NCI-H2196 treated with DMSO at 0.1 percent for 48 hours (cell line): ENCODE results near the gene DNAH7.

Experiments
- DNase-seq: peaks from one replicate; lab custom pipeline; 2025; ENCODE audit not compliant: unreplicated experiment; lab: John Stamatoyannopoulos, UW

Gene DNAH7

DNA sequence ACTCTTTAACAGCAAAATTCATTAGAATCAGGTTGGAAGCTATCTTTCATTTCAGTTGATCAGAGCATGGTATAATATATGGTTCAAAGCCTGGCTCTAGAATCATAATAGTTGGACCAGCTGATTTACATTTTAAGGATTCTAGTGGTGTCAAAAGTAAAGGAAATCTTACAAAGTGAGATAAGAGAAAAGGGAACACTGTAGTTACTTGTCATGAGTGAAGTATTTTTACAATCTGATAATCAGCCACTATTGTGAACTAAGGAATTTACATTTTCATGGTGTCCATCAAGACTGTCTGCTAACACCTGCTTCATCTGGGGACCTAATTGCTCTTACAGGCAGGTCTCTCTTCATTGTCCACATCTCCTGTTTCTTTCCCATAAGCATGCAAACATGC is 250.5 kb downstream of the DNAH7 start:
- DNase-seq, result no peak

DNA sequence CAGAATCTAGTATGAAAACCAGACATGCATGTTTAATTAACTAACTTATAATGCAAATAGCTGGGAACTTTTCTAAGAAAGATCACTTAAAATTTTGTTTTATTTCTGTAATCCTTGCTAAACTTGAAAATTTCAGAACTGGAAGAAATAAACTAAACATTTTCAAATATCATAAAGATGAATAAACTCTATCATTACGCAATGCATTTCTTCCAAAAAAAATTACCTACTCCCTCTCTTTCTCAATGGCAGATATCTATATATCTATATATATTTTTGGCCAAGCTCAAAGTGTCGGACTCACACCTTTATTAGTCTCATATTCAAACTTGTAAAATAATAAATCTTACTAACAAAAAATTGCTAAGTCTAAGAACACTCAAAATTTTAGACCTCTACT is 253.6 kb downstream of the DNAH7 start:
- no peak for DNase-seq

DNA sequence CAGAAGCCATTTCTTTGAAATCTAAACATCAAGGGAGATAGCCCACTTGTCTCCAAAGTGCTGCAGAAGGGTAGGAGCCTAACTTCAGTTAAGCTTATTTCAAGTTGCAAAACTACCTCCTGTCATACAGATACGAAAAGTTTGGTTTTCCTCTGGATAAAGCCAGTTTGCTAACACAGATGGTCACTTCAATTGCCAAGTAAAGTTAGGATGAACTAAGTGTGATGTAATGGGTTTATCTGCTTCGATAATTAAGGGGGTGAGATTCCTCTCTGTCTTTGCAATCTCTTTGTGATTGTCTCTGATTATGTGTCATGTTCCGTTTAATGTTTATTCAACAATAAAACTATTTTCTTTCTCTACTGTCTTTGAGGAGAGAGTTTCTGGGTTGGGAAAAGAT is 255.2 kb downstream of the DNAH7 start:
- no peak for DNase-seq

DNA sequence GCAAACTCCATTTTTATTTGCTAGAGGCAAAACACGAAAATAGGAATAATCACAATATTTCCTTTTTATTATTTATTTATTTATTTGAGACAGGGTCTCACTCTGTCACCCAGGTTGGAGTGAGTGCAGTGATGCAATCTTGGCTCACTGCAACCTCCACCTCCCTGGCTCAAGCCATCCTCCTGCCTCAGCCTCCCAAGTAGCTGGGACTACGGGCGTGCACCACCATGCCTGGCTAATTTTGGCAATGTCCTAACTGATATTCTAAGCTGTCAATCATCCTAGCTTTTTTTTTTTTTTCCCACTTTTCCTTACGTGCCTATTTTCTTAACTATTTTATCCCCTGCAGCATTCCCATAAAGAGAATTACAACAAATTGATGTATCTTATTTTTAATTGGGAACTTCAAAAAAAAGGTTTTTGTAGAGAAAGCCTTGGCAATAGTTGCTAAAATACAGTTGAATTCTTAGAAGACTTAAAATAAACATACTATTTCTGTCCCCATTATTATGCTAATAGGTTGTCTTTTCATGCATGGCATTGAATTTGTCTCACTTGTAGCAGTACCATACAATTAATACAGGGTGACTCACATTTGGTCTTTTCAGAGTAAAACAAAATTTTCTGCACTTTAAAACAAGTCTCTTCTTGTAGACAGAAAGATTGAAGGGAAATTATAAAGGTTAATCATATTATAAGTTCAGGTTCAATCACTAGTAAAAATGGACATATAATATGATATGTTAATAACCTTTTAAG is 258.1 kb downstream of the DNAH7 start:
- DNase-seq, result no peak

DNA sequence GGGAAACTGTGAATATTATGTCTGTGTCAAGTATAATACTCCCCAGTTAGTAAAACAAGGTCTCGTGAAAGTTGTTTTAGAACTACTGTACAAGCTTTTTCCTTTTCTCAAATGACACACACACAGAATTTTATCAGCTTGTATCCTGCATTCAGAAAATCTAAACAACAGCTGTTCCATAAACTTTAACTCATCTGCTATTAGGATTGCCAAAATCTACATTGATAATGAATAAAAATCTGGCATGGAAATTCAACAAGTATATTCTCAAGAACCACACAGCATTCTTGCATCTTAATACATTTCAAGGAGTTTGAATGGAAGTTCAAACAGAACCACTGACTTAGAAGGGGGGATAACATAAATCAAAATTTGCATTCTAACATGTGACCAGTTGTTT is 260.4 kb downstream of the DNAH7 start:
- DNase-seq, result no peak

DNA sequence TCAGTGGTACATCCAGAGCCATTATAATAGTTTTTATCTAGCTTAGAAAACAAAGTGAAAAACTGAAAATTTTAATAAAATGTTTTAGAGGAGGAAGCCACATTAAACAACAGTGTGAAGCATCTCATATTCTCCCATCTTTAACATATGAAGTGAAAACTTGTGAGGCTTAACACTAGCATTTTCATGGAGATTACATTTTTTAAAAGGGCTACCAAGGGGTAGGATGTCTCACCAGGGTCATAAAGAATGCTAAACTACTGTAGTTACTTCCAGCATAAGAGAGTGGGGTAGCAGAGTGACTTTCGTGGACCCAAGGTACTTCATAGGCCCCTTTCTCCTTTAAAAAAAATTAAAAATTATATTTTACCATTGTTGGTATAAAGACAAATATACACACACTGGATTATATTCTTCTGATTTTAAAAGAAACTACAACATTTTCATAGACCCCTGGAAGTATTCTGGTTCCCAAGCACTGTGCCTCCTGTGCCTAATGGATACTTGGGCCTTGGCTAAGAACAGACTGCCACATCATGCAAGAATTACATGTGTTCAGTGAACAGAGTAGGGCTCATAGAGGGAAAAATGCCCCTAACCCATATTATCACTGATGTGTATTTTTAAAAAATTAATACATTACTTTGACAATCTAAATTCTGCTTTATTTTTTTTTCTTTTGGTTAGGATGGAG is 263.2 kb downstream of the DNAH7 start:
- DNase-seq, result no peak

DNA sequence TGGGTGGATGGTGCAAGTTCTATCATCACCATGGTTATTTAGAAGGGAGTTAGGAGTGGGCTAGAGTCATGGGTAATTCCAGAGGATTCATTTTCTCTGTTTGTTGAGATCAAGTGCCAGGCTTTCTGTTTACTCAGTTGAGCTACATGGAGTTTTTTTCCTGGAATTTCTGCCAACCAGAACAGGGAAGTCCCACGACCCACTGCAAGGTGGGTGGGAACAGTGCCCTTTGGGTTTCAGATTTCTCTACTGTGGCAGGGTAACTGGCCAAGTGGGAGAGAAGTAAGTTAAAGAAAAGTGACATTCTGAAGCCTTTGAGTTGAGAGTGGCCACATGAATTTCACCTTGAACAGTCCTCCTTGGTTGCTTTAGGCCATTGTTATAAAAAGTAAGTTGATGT is 272.8 kb downstream of the DNAH7 start:
- DNase-seq, result no peak

DNA sequence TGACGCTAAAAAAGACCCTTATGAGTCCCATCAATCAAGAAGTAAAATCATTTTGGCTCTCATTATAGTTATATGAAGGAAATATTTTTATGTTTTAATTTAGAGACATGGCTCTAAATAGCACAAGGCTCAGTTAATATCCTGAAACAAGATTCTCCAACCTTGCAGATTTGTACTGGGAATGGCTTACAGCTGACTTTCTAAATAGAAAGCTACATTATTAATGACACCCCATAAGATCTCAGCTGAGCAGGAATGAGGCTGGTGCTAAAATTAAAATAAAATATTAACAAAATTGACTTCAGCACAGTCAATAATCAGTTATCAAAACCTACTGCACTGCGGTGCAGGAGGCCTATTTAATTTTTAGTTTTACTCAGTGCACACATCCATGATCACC is 274.8 kb downstream of the DNAH7 start:
- DNase-seq, result no peak

DNA sequence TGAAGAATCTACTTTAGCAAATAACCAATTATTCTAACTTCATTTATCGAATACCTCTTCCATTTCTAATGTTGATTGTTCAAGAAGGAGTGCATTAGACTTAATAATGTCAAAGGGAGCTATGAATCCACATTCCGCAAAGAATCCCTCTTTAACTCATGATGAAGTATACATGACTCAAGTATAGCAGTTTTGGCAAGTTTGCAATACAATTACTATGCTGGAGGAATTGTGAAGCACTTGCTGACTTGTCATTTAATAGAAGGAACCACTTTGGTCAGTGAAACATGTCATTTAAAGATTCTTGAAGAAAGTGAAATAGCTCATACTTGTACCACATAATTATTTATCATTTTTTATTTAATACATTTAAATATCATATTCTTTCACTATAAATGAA is 286.5 kb downstream of the DNAH7 start:
- DNase-seq, result no peak

DNA sequence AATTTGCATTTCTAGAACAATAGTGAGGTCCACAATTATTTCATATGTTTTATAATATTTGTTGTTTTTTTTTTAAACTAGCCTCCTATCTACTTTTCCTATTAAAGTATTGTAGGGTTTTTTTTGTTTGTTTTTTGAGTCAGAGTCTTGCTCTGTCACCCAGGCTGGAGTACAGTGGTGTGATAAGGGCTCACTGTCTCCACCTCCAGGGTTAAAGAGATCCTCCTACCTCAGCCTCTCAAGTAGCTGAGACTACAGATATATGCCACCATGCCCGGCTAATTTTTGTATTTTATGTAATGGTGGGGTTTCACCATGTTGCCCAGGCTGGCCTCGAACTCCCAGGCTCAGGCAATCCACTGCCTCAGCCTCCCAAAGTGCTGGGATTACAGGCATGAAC is 289.1 kb downstream of the DNAH7 start:
- DNase-seq, result no peak

DNA sequence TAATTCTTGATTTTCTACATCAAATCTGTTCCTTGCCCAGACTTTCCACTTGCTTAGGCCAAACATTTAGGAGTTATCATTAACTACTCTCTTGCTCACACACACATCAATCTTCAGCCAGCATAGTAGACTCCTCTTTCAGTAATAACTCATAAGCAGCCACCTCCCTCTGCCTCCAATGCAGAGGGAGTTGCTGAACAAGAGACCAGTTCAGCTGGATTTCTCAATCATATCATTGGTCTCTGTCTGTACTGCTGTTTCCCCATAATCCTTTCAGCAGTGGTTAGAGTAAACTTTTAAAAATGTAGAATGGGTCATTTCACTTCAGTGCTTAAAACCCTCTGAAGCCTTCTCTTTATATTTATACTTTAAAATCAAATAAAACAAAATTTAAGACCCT is 298.7 kb downstream of the DNAH7 start:
- DNase-seq, result no peak

DNA sequence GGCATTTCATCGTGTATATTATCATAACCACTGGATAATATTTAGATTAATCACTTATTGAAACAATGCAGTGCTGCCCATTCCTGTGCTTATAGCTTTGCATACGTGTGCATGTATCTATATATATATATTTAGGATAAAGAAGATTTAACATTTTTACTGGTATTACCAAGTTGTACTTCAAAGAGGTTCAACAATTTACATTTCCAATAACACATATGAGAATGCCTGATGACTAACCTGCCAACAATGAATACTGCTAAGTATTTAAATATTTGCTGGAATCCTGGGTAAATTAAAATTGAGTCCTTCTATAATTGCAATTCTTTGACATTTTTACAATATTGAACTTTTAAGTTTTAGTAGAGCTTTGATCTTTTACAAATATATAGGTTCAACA is 300.2 kb downstream of the DNAH7 start:
- DNase-seq, result no peak

DNA sequence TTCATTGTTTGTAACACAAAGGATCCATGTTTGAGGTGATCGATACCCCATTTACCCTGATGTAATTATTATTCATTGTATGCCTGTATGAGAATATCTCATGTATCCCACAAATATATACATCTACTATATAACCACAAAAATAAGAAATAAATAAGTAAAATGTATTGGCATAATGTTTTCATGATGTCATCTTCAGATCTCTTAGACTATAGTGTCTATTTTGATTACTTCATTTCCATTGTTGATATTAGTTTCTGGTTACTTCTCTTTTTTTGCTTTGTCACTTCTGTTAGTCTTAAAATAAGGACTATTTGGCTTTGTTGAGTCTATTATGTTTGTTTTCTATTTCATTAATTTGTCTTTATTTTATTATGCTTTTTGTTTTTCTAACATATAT is 301.9 kb downstream of the DNAH7 start:
- no peak for DNase-seq

DNA sequence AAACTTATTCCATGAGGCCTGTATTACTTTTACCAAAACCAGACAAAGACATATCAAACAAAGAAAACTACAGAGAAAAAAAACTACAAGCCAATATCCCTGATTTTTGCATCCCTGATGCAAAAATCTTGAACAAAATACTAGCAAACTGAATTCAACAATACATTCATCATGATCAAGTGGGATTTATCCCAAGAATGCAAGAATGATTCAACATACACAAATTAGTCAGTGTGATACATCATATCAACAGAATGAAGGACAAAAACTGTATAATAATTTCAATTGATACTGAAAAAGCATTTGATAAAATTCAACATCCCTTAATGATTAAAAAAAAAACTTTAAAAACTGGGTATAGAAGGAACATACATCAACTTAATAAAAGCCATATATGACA is 304.8 kb downstream of the DNAH7 start:
- DNase-seq, result no peak

DNA sequence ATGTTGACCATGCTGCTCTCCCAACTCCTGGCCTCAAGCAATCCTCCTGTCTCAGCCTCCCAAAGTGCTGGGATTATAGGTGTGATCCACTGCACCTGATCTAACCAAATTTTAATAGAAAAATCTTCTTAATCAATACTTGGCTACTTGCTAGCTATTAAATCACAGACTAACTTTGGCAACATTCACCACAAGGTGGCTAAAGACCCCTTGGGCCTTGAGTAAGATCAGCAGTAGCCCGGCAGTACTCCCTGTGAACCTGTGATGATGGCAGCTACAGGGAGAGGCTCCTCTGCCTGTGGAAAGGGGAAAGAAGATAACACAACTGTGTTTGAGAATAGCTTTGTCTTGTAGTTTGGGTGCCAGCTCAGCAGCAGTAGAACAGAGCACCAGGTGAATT is 308.8 kb downstream of the DNAH7 start:
- DNase-seq, result no peak

DNA sequence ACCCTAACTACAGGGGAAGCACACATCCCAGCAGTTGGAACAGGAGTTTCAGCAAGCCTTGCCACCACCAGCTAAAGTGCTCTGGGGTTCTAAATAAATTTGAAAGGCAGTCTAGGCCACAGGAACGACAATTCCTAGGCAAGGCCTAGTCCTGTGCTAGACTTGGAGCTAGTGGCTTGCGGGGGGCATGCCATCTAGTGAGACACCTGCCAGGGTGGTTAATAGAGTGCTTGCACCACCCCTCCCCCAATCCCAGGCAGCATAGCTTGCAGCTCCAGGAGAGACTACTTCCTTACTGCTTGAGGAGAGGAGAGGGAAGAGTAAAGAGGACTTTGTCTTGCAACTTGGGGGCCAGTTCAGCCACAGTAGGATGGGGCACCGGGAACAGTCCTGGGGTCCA is 309.8 kb downstream of the DNAH7 start:
- DNase-seq, result no peak

DNA sequence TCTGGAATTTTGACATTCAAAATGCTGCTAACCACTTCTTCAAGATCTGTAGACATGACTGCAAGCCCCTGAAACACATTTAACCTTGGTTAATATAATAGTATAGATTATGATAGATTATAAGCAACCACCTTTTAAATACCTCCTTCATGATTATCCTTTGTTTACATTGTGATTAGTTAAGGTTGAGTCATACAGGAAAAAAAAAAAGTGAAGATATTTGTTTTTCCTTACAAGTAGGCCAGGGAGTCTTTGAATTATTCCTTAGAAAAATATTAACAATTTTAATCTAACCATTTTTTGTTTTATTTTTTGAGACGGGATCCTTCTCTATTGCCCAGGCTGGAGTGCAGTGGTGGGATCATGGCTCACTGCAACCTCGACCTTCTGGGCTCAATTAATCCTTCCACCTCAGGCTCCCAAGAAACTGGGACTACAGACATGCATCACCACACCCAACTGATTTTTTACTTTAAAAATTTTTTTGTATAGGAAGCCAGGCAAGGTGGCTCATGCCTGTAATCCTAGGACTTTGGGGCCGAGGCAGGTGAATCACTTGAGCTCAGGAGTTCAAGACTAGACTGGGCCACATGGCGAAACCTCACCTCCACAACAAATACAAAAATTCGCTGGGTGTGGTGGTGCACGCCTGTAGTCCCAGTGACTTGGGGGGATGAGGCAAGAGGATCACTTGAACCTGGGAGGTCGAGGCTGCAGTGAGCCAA is 312.3 kb downstream of the DNAH7 start:
- DNase-seq, result no peak

DNA sequence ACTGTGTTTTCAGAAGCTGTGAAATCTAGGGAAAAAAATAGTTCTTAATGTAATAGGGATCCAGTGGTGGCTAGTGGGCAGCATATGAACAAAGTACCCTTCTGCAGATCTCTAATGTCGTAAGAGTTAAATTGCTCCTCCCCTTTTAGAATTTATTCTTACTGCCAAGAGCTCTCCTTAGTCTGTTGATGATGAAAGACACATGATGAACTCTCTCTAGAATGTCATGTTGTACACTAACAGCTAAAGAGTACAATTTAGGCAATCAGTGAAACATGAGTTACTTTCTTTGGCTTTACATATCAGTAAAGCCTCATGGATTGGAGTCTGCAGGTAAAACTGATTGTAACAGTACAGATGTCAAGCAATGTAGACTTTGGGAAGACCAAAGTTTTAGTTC is 327.4 kb downstream of the DNAH7 start:
- no peak for DNase-seq

DNA sequence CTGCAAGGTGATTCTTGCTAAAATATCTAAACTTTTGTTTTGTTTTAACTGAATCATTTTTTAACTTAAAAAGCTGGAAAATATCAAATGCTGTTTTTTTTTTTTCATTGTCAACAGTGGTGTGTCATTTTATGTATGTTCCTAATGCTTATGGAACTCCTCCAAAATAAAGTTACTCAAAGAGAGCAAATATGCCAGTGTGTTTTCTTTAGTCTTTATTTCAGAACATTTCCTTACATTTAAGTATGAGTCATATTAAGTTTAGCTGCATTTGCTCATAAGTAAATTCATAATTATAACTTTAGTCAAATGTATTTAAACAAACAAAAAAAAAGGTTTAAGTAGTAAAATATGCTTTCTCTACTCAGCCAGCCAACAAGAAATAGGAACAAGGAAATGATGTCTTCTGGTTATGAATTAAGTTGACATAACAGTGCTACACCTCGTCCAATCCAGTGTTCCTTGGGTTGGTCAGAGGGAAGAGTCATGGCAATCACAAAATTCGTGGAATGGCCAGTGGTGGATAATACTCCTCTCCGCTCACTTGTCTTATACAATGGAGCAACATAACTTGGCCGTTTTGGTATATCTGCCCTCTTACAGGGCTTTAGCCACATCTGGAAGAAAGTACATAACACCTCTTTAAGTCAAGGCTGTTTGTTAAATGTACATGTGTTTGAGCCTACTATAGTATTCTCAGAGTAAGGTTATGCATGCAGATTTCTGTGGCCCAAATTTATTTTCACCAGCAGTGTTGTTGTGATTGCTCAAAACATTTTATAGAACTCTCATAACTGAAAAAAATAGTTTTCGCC is 330.9 kb downstream of the DNAH7 start:
- DNase-seq, result no peak

DNA sequence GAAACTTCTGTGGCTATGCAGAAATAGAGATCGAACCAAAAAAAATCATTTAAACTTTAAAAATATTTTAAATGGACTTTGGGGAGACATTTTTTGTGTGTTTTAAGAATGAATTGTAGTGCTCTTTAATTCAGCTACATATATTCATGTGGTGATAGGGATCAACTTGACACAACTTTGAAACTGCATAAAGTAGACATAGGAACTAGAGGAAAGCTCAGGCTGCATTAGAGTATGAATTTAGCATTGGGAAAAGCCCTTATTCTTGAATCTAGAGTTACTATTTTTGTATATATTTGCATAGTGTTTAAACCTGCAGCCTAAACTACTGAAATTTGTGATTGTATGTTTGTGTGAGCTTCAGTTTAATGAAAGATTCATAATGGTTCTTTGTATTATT is 333.3 kb downstream of the DNAH7 start:
- DNase-seq, result no peak

DNA sequence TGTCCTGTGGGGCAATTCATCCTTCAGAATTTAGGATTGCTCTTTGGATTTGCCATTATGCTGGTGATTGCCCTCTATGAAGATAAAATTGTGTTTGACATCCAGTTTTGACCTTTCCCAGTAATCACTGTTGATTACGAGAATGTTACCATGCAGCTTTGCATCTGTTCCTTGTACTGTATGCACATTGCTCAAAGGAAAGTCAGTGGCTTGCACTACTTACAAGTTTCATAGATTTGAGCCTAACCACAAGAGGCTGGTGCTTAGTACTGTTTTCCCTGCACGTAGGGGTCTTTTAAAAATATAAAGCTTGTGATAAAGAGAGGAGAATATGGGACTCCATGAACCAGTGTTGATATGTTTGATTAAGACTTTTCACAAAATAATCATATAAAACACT is 333.7 kb downstream of the DNAH7 start:
- no peak for DNase-seq
